GM18951 (cell line): ENCODE results near the gene HSP90B1.
A peak's percentile ranks its signal among the peaks of the same experiment; 100 is the strongest.

ENCODE experiments used
- POLR2A ChIP-seq: IDR thresholded peaks from 4 replicates; pipeline ENCODE4 v1.6.1; 2011; ENCODE audit warnings: mild to moderate bottlenecking; ENCODE audit not compliant: insufficient read length, insufficient read depth; ENCODE audit errors: extremely low read depth
- in situ Hi-C: fragments of 300-500 bp; cut with MboI; formaldehyde crosslinking; loops from one replicate; pipeline ENCODE4 v1.12.0; 2022; ENCODE audit warnings: low sequenced_read_pairs, mixed read lengths, inconsistent platforms; ENCODE audit not compliant: unreplicated experiment

Gene HSP90B1

DNA sequence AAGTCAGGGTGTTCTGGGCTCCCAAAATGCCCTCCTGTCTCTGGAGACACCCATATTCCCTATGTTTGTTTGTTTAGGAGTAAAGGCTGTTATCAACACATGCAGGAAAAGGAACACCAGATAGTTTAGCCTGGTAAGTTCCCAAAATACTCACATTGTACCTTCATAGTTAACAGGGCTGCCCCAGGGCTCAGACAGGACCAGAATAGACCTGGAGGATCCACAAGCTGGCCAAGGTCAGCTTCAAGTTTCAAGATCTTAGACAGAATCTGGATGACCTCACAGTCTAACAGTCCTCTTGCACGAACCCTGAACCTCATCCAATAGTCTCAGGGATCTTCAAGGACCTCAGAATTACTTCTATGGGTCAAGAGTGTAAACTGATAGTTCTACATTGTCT, 18.1 kb upstream of the HSP90B1 start:
- in situ Hi-C loops, result no loop called here

GRCh38 chr12:103913100-103913499, 17.1 kb upstream of the HSP90B1 start:
- in situ Hi-C loops, result no loop called here
- no peak for TF ChIP-seq POLR2A

More for the DNA sequence above, 18.1 kb upstream of the HSP90B1 start:
- no peak for TF ChIP-seq POLR2A

DNA sequence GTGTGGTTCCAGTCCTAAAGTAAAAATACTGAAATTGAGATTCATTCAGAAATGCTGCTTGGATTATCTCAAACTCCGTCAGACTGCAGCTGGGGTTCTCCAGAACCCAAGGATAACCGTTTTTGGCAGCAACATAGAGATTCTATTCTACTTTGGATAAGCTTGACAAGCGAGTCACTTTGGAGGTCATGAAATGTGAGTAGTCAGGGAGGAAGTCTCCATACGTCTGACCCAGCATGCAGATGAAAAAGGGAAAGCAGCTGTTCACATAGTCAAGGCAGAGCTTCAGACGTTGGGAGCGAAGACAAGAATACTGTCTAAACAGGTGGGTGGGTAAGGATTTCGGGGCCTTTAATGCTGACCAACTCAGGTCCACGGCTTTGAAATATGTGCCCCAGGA, 14.9 kb upstream of the HSP90B1 start:
- no peak for TF ChIP-seq POLR2A
- in situ Hi-C loops, result no loop called here

DNA sequence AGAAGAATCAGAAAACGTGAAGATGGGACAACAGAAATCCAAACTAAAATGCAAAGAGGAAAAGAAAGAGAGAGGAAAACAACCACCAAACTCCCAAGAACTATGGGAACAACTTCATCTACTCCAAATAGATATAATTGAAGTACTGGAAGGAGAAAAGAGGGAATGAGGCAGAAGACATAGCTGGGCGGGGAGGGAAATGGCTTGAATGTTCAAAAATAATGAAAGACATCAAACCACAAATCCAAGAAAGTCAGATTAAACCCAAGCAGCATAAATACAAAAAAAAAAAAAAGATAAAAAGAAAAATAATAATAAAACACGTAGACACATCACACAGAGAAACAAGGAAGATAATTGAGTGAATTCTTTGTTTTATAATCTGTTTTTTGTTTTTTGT, 12.3 kb upstream of the HSP90B1 start:
- in situ Hi-C loops, result no loop called here
- TF ChIP-seq POLR2A, result no peak

- TF ChIP-seq POLR2A, result peak; percentile 63
- in situ Hi-C loops, result no loop called here
Measured at GRCh38 chr12:103924761-103925641, 5.2 kb upstream of the HSP90B1 start.

DNA sequence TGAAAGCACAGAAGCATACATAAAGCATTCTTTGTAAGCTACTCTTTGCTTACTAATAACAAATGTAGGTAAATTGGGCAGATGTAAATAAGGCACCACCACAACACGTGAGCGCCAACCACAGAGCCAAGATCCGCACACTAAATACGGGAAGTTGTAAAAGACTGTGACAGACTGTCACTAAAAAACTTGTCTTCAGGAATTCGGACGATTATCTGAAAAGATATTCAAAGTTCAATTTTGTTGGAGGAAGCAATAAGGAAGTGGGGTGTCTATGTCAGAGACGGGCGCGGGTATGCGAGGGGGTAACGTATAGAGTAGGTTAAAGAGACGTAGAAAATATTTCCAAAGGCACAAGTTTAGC, 1.5 kb upstream of the HSP90B1 start:
- in situ Hi-C loops, result no loop called here
- TF ChIP-seq POLR2A, result no peak

DNA sequence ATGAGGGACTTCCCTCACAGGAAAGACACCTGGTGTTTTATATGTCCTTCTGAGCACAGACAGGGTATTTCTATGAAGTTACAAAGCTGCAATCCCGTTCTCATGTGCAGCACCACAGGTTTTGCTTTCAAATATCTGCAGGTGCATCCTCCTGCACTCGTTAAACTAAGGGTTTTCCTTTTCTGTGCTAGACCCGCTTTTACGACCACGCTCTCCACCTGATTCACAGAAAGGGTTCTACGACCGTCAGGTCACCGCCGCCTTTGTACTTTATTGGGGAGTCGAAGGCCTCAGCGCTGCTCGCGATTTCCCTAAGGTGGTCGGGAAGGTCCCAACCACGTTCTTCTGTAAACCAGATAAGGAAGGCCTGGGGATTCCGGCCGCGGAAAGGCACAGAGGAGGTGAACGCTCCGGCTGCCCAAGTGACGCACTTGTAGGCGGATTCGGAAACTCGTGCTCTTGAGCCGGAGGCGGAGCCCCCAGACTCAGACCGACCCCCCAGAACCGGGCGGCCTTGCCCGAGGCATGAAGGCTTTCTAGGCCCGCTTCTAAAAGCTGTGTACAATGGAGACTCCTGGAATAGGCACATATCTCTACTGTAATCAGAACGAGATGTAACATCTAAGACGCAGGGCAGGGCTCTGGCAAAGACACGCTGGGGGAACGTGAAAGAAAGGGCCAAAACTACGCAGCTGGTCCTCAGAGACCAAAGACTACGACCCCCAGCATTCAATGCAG, 995 bp upstream of the HSP90B1 start:
- in situ Hi-C loops, result no loop called here
- TF ChIP-seq POLR2A, result peak; percentile 52

DNA sequence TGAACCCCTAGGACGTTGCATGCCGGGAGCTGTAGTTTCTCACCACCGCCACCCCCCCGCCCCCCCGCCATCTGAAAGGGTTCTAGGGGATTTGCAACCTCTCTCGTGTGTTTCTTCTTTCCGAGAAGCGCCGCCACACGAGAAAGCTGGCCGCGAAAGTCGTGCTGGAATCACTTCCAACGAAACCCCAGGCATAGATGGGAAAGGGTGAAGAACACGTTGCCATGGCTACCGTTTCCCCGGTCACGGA, 501 bp upstream of the HSP90B1 start:
- in situ Hi-C loops, result no loop called here
- no peak for TF ChIP-seq POLR2A

- peak; percentile 29 for TF ChIP-seq POLR2A
- in situ Hi-C loops, result no loop called here
Measured at GRCh38 chr12:103930787-103931735, 851 bp downstream of the HSP90B1 start.

- in situ Hi-C loops, result no loop called here
- TF ChIP-seq POLR2A, result peak; percentile 3
Measured at GRCh38 chr12:103933237-103933636, 3.0 kb downstream of the HSP90B1 start.

DNA sequence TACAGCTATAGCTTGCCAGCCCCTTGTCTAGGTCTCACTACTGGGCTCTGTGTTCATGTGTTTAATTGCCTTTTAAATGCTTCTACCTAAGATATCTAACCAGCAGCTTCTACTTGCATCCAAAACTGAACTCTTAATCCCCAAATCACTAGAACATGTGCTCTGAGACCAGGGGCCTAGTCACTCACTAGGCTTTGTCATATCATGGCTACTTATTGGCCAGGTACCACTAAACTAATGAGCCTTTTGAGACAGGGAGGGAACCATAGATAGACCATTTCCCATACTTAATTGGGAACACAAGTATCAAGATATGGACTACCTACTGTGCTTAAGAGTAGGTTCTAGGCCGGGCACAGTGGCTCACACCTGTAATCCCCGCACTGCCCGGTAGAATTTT, 6.5 kb downstream of the HSP90B1 start:
- TF ChIP-seq POLR2A, result no peak
- in situ Hi-C loops, result no loop called here

GRCh38 chr12:103944964-103945363, 14.8 kb downstream of the HSP90B1 start:
- in situ Hi-C loops, result no loop called here

DNA sequence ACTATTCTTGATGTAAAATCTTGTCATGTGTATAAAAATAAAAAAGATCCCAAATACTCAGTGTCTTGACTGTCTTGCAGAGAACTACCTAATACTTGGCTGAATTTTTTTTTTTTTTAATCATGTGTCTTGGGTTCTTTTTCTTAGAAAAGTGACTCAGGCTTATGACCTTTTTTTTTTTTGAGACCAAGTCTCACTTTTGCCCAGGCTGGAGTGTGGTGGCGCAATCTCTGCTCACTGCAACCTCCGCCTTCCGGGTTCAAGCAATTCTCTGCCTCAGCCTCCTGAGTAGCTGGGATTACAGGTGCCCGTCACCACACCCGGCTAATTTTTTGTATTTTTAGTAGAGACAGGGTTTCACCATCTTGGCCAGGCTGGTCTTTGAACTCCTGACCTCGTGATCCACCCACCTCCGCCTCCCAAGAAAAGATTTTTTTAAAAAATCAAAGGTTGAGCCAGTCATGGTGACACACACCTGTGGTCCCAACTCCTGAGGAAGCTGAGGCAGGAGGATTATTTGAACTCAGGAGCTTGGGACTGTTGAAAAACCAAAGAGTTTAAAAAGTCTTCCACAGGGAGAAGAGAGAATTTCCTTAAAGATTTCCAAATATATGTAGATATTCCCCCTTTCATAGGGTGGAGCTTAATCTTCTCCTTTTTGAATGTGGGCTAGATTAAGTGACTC, 17.8 kb downstream of the HSP90B1 start:
- TF ChIP-seq POLR2A, result no peak
- in situ Hi-C loops, result no loop called here

More at GRCh38 chr12:103944964-103945363, 14.8 kb downstream of the HSP90B1 start:
- no peak for TF ChIP-seq POLR2A
